Suprapubic skin (tissue), 4 donors: Measurements from ENCODE around the gene ALAD.

Experiments used
- CTCF ChIP-seq, 2 donors: fragments of 200-600 bp in 1 of 2; fragments of 450-650 bp in 1 of 2; sonication (generic) in 1 of 2; IDR thresholded peaks; one replicate each; pipeline ENCODE4 v1.5.1; 2016 to 2019; ENCODE audit warnings: antibody characterized with exemption in 2 of 2, mild to moderate bottlenecking in 1 of 2, moderate library complexity in 1 of 2
- EP300 ChIP-seq: sonication (generic); formaldehyde crosslinking; IDR thresholded peaks from one replicate; pipeline ENCODE4 v1.6.1; 2017; ENCODE audit warnings: antibody characterized with exemption
- POLR2A ChIP-seq, 2 donors: fragments of 450-650 bp; IDR thresholded peaks; one replicate each; pipeline ENCODE4 v1.6.1; 2017; ENCODE audit warnings: antibody characterized with exemption in 2 of 2, mild to moderate bottlenecking in 2 of 2, moderate library complexity in 2 of 2
- POLR2AphosphoS5 ChIP-seq, 3 donors: sonication (generic); formaldehyde crosslinking; IDR thresholded peaks; one replicate each; pipeline ENCODE4 v1.6.1; 2017; ENCODE audit warnings: antibody characterized with exemption in 3 of 3

DNA sequence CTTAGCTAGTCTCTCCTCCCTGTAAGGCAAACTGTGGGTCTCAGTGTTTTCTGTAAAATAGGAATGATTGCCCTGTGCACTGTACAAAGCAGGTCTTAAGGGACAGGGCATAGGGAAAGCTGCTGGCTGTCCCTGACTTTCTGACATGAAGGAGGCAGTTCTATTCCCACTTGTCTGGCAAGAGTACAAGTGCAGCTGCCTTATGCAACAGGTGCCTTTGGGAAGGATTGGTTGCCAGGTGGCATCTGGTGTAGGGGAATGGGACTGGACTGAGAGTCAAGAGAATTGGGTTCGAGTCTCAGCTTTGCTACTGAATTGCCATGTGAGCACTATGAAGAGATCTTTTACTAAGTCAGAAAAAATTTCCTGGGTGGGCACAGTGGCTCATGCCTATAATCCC lies 41.7 kb downstream of the ALAD start:
- no peak for TF ChIP-seq CTCF (IDR thresholded peaks at IDR 0.05)
- TF ChIP-seq POLR2AphosphoS5 (IDR thresholded peaks at IDR 0.05) = no peak
- TF ChIP-seq EP300 = no peak
- TF ChIP-seq POLR2A (IDR thresholded peaks at IDR 0.05) = no peak
